Pancreas (tissue), 10 donors: ENCODE data around the gene H2AZ1. TPM values are rescaled to one million over a fixed set of nuclear protein-coding genes. Genes with fewer than 3 reads are reported as not detected.
A peak's percentile ranks its signal among the peaks of the same experiment; 100 is the strongest.

ENCODE experiments used
- ATAC-seq, 4 donors: fragments of 200-7000 bp; cut with Tn5 transposase; one replicate each; pipeline versions ENCODE4 v1.8.0 to v1.9.1; 2020; ENCODE audit warnings: mild to moderate bottlenecking in 4 of 4, moderate library complexity in 4 of 4
- DNase-seq, 6 donors: peaks; one replicate each; pipeline ENCODE4 v3.0.0-alpha.2; 2020
- FAIRE-seq: peaks from 2 replicates; lab custom pipeline; 2012; peaks lifted over from hg19 to GRCh38; lab: Jason Lieb, UNC
- H3K27ac ChIP-seq, 4 donors: fragments of 200-600 bp; sonication (generic); 1 replicate in 3 of 4; 2 replicates in 1 of 4; pipeline versions ENCODE4 v1.5.0 to v1.8.0; 2020
- H3K27me3 ChIP-seq, 4 donors: fragments of 200-600 bp; one replicate each; pipeline ENCODE4 v1.8.0; 2021
- H3K36me3 ChIP-seq, 3 donors: fragments of 200-600 bp; sonication (generic) in 1 of 3; one replicate each; pipeline versions ENCODE4 v1.5.0 to v1.8.0; 2020 to 2021
- H3K4me1 ChIP-seq, 3 donors: fragments of 200-600 bp; one replicate each; pipeline ENCODE4 v1.8.0; 2021
- H3K4me3 ChIP-seq, 4 donors: fragments of 200-600 bp; sonication (generic) in 2 of 4; one replicate each; pipeline versions ENCODE4 v1.5.0 to v1.8.0; 2020 to 2021
- H3K9me3 ChIP-seq, 4 donors: fragments of 200-600 bp; one replicate each; pipeline ENCODE4 v1.8.0; 2021
- CTCF ChIP-seq, 4 donors: fragments of 200-600 bp; sonication (generic) in 3 of 4; IDR thresholded peaks; one replicate each; pipeline versions ENCODE4 v1.5.0 to v1.8.0; 2021; ENCODE audit warnings: antibody characterized with exemption in 4 of 4
- WGBS, 2 donors: extraction: QIAGEN DNeasy Blood & Tissue Kit; methylation state at CpG; one replicate each; pipeline ENCODE4 v1.1.7; 2013; 5-methylcytosine and 5-hydroxymethylcytosine counted together
- intact Hi-C, 3 donors: fragments of 100-400 bp; cut with DNase I; formaldehyde crosslinking; loops; one replicate each; pipeline versions ENCODE4 v1.11.1 to v1.14.2; 2022
- polyA plus RNA-seq, 2 donors: library from polyadenylated mRNA; stranded (reverse); fragments of 200-250 nt; gene quantifications; one replicate each; pipeline ENCODE4 v1.2.3, GENCODE V29; 2013
- total RNA-seq, 6 donors: library from RNA; stranded (reverse); fragmentation: NEBNext Ultra II Directional in 4 of 6; extraction: Animal tissue kit (Norgen Biotek cat#: 25700) in 4 of 6; gene quantifications; one replicate each; pipeline versions ENCODE4 v1.2.1 to v1.2.4, GENCODE V29; 2021 to 2023
- donor health status: healthy with polysubstance abuse.
- donor health status: DM: no; HTN: no; CAD: no; lungs with moderate emphysema.
- donor health status: DM: no; HTN: no; CAD: no.
- donor health status: control.
- donor health status: control.
- donor health status: Bipolar disorder and iron deficiency.
- donor health status: DM: yes; HTN: yes; CAD: no.
- donor health status: DM: no; HTN: no; CAD: no.
- donor health status: DM: no; HTN: no; CAD: no.
- donor health status: DM: yes; HTN: yes; CAD: no.

Gene H2AZ1
- total and polyA plus RNA-seq, 8 donors, result 25.1 to 91.5 (median 43.7) TPM

- peak; percentile 72 to 90 (median 78) for DNase-seq
- Histone ChIP-seq H3K4me3 (peak within 1 kb of the TSS; percentile 64 to 96 (median 84)), H3K27me3 (no peaks in the 10 kb centered on the region), H3K9me3 (no peaks in the 10 kb centered on the region), H3K36me3 (no peaks in the 10 kb centered on the region), H3K4me1 (peaks cover 4 to 34% (median 21%) of the 10 kb centered on the region in 3 donors), H3K27ac (peak within 1 kb of the TSS; percentile 85 to 95 (median 90))
- TF ChIP-seq CTCF (IDR thresholded peaks at IDR 0.05), result no peak
- no peak for FAIRE-seq
- peak; percentile 59 to 75 (median 68) for ATAC-seq
- WGBS, 2 donors, result 0 to 1% methylated on average over 57 to 87 of the region's 87 CpGs
- intact Hi-C loops, result loop anchor here in 1 of 3 donors (10.0 kb wide), 1 partner anchor 132 kb away; the partner anchor contains the start of gene DAPP1
Observed at GRCh38 chr4:99946356-99947189, 3.5 kb downstream of the H2AZ1 start, which contains the start of gene DNAJB14. Gene DNAJB14 (minus strand): TSS chr4:99946618. CDS start chr4:99946571, 47 bp downstream.

GRCh38 chr4:99945718-99946355, 4.2 kb downstream of the H2AZ1 start:
- peak overlapping the region; percentile 64 to 96 (median 84) for H3K4me3 ChIP-seq
- 0 to 1% methylated on average over 24 to 25 of the region's 25 CpGs for WGBS, 2 donors
- H3K4me1 ChIP-seq, result peaks cover 4 to 34% (median 21%) of the 10 kb centered on the region in 3 donors
- H3K9me3 ChIP-seq, result no peaks in the 10 kb centered on the region
- DNase-seq (no peak), FAIRE-seq (no peak), ATAC-seq (peak in 3 of 4 donors; percentile 2 to 3 (median 3))
- intact Hi-C loops, result loop anchor here in 1 of 3 donors (10.0 kb wide), 1 partner anchor 131 kb away; the partner anchor contains the start of gene DAPP1
- H3K27me3 ChIP-seq, result no peaks in the 10 kb centered on the region
- peak overlapping the region; percentile 85 to 95 (median 90) for H3K27ac ChIP-seq
- no peaks in the 10 kb centered on the region for H3K36me3 ChIP-seq
- TF ChIP-seq CTCF (IDR thresholded peaks at IDR 0.05), result no peak

- intact Hi-C loops, result loop anchor here in 1 of 3 donors (10.0 kb wide), 1 partner anchor 129 kb away; the partner anchor contains the start of gene DAPP1
- H3K4me3 ChIP-seq, result no peak overlapping the region
- no peak for ATAC-seq
- H3K27me3 ChIP-seq, result no peaks in the 10 kb centered on the region
- FAIRE-seq, result no peak
- DNase-seq, result no peak
- H3K4me1 ChIP-seq, result peaks cover 4 to 34% (median 21%) of the 10 kb centered on the region in 3 donors
- no peak overlapping the region for H3K27ac ChIP-seq
- no peaks in the 10 kb centered on the region for H3K9me3 ChIP-seq
- H3K36me3 ChIP-seq, result no peaks in the 10 kb centered on the region
- 88 to 95% methylated on average over 2 of the region's 2 CpGs for WGBS, 2 donors
- no peak for TF ChIP-seq CTCF (IDR thresholded peaks at IDR 0.05)
Observed at GRCh38 chr4:99943904-99944437, 6.1 kb downstream of the H2AZ1 start.

- intact Hi-C loops, result no loop called here
- FAIRE-seq (no peak), DNase-seq (no peak), ATAC-seq (no peak)
- 92 to 98% methylated on average over 3 of the region's 3 CpGs for WGBS, 2 donors
- Histone ChIP-seq H3K27ac (no peak overlapping the region), H3K27me3 (no peaks in the 10 kb centered on the region), H3K9me3 (no peaks in the 10 kb centered on the region), H3K4me3 (no peak overlapping the region), H3K4me1 (peaks cover 0 to 4% (median 0%) of the 10 kb centered on the region in 3 donors), H3K36me3 (no peaks in the 10 kb centered on the region)
- no peak for TF ChIP-seq CTCF (IDR thresholded peaks at IDR 0.05)
Observed at GRCh38 chr4:99938243-99938753, 11.8 kb downstream of the H2AZ1 start.
